NCI-H510A treated with DMSO at 0.1 percent for 48 hours (cell line): ENCODE results near the gene IFNG-AS1.

Source experiments
- DNase-seq: peaks from one replicate; lab custom pipeline; 2025; lab: John Stamatoyannopoulos, UW

IFNG-AS1 gene

DNA sequence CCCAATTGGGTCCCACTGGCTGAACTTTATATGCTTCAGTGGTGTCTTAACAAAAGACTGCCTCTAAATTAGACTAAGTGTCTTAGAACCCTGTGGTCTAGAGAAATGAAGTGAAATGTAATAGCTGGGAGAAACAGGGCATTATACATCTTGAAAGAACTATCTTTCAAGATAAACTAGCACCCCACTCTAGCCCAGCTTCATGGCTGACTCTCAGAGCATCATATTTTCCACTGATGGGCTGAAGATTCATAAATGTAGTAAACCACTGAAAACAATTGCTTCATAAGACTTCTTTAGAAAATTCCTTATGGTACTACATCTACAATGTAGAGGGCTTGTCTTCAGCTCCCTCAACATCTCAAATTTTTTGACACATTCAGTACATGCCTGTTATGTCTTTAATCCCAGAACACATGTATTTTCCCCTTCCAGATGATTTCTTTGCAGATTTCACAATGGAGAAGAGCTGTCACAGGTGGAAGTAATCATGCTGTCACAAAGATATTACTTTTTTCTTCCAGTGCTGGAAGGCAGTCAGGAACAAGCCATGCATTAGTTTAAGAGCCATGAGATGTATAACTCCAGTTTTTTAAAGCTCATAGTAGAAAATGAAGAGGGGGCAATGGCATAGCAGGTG is 48.5 kb downstream of the IFNG-AS1 start:
- DNase-seq: no peak

DNA sequence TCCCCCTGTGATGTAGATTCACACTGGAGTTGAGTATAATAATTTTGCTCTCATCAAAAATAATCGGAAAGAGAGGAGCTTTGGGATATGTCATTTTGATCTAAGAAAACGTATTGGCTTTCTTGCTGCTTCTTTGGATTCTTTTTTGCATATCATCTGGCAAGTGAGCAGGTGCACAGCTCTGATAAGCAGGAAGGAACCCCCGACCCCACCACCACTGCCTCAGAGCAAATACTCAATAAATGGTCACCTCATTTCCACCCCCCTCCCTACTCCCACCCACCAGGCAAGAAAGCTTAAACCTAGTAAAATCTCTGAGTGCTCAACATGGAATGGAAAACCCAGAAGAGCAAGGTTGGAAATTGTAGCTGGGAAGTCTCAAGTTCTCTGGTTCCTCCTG is 49.4 kb downstream of the IFNG-AS1 start:
- DNase-seq: no peak

DNA sequence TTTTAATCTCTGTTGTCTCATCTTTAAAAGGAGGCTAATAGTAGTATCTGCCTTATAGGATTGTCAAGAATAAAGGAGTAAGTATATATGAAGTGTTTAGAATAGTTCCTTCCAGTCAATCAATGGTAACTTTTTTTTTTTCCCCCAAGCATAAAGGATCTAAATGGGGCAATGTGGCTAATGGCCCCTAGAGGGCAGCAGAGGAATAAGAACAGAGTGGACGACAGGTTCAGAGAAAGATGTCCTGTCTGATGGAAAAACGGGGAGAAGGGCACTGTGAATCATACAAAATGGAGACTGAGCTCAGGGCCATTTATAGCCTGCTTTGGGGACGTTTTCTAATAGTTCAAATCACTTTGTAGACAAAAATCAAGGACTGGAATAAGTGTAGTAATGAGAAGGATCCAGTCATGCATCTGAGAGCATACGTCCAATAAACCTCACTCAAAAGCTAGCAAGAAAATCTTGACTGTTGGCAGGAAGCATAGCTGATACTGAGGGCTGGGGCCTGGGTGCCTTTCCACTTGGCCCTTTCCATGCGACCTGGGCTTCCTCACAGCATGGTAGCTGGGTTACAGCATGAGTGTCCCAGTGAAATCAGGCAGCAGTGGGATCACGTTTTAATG is 51.3 kb downstream of the IFNG-AS1 start:
- DNase-seq: peak; percentile 92

DNA sequence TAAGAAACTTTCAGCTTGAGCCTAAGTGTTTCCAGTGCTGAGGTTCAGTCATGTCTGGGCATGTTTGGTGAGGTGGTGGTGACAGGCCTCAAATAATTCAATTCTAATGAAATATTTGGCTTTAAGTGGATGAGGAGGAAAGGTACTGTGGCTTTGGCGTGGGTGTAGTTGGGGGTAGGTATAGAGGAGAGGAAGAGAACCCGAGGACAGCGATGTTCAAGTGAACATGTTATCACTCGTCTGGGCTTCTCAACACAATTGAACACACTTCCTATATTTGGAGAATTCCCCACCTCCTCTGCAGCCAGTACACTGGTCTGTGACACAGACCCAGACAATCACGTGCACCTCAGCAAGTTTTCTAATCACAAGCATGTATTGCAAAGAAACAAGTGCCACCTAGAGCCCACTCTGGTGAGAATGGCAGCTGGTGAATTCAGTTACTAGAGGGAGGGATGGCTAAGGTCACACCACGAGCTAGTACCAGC is 53.0 kb downstream of the IFNG-AS1 start:
- peak; percentile 42 for DNase-seq

DNA sequence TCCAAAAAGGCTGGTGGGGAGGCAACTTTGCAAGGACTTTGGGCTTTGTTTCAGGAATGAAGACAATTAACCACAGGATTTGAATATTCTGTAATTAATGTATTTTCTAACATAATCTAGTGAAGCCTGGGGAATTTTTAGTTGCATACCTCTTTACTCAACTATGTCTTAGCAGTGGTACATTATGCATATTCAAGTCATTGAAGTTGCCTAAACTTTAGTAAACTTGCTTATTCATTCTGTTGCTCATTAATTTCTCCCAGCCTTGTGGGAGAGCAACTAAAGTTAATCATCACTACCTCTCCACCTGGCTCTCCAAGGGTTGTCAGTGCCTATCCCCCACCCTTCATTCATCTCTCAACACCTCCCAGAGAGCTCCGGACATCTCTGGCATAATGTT is 54.2 kb downstream of the IFNG-AS1 start:
- no peak for DNase-seq

DNA sequence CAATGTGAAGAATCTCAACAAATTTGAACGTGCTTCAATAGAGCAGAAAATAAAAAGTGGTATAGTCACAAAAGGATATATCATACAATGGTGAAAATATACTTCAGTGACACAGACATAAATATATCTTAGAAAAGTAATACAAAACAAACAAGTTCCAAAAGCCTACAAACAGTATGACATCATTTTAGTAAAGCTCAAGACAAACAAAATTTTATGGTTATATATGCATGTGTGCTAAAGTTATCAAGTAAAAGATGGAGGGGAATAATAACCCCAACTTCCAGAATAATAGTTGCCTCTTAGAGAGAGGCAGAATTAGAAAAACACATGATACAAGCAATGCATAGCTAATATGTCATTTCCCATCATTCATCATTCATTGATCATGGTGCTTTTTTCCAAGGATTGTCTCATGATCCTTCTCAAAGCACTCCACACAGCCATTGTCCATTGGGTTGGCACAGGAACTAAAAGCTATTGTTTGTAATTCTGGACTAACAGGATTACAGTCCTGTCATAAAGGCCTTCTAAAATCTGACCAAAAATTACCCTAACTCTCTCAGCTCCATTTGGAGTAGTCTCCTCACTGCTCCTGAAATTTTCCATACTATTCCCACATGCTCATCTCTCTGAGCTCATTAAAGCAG is 59.5 kb downstream of the IFNG-AS1 start:
- no peak for DNase-seq

DNA sequence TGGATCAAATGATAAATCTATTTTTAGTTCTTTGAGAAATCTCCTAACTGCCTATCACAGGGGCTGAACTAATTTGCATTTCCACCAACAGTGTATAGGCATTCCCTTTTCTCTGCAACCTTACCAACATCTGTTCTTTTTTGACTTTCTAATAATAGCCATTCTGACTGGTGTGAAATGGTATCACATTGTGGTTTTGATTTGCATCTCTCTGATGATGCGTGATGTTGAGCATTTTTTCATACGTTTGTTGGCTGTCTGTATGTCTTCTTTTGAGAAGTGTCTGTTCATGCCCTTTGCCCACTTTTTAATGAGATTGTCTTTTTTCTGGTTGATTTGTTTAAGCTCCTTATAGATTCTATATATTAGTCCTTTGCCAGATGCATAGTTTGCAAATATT is 67.1 kb downstream of the IFNG-AS1 start:
- no peak for DNase-seq

DNA sequence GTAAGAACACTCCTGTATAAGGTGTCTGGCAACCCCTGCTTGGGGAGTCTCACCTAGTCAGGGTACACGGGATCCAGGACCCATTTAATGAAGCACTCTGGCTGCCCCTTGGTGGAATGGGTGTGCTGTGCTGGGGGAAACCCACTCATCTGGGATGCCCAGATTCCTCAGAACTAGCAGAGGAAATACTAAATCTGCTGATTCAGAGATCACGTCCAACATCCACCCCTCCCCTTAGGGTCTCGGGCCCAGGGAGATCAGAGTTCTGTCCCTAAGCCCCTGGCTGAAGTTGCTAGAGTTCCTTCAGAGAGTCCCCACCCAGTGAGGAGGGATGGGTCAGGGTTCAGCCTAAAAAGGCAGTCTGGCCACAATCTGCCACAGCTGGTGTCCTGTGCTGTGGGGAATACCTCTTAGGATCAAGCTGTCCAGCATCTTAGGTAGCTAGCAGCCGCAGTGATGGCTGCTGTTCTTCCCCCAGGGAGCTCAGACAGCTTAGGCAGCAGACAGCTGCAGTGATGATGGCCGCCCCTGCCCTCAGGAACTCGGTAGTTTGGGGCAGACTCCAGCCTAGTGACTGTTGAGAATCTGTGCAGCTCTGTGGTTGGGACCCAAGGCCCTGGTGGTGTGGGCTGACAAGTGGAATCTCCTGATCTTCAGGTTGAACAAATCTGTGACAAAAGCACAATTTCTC is 74.8 kb downstream of the IFNG-AS1 start:
- no peak for DNase-seq

DNA sequence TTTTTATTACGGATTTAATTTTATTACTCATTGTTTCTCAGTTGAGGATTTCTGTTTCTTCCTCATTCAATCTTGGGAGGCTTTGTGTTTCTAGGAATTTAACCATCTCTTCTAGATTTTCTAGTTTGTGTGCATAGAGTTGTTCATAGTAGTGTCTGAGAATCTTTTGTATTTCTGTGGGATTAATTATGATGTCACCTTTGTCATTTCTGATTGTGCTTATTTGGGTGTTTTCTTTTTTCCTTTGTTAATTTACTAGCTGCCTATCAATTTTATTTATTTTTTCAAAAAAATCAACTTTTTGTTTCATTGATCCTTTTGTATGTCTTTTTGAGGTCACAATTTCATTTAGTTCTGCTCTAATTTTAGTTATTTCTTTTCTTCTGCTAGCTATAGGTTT is 75.9 kb downstream of the IFNG-AS1 start:
- no peak for DNase-seq

DNA sequence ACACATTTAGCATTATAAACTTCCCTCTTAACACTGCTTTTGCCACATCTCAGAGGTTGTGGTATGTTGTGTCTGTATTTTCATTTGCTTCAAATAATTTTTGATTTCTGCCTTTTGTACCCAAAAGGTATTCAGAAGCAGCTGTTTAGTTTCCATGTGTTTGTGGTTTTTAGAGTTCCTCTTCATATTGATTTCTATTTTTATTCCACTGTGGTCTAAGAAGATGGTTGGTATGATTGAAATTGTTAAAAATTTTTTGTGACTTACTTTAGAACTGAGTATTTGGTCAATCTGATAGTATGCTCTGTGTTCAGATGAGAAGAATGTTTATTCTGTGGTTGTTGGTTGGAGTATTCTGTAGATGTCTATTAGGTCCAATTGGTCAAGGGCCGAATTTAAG is 76.4 kb downstream of the IFNG-AS1 start:
- no peak for DNase-seq

DNA sequence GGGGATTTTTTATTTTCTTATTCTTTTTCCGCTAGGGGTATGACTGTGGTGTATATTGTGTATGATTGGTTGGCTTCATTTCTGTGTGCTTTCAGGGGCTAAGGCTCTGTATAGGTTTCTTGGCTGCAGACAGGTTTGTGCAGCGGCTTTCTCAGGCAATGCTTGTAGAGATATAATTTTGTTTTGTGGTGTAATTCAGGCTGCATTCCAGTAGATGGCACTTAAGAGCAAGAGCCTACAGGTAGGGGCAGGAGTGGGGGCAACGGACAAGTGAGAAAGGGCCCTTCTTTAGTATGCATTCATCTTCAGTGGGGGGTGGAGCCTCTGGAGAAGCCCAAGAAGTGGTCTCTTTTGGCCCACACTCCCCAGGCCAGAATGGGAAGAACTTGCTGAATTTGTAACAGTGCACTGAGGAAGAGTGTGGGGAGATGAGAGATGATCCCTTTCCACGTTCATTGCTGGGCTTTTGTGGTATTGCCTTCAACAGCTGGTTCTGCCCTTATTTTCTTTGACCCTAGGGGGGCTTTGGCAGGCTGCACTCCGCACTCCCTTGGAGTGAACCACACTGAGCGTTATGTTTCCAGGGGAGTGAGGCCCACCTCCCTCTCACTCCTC is 78.6 kb downstream of the IFNG-AS1 start:
- no peak for DNase-seq

DNA sequence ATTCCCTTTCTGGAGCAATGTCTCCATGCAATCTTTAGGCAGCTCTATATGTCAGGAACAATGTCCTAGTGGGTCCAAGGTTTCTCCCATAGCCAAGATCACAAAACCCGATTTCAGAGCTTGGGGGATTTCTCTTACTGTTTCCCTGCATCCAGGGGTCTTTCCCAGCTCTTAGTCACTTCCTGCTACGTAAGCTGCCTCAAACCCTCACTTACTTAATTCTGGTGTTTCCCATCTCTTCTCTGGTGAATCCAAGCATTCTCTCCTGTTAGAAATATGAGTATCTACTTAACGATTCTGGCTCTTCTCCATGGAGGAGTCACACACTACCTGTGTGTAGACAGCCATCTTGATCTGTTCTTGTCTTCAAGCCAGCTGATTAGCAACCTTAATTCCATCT is 80.0 kb downstream of the IFNG-AS1 start:
- DNase-seq: no peak
